Spleen (tissue), 11 donors: Measurements from ENCODE around the gene PDE8A. TPM values are rescaled to one million over a fixed set of nuclear protein-coding genes. Genes with fewer than 3 reads are reported as not detected.

Source experiments
- DNase-seq: peaks from one replicate; pipeline ENCODE4 v3.0.0-alpha.2; 2020
- H3K27ac ChIP-seq, 8 donors: fragments of 200-600 bp; sonication (generic) in 7 of 8; 1 replicate in 4 of 8; 2 replicates in 4 of 8; pipeline versions ENCODE4 v1.5.0 to v1.8.0; 2016 to 2021; ENCODE audit warnings: inconsistent platforms in 4 of 8, mild to moderate bottlenecking in 4 of 8, moderate library complexity in 1 of 8
- H3K27me3 ChIP-seq, 7 donors: fragments of 200-600 bp; sonication (generic) in 6 of 7; replicated peaks in 1 of 7; 1 replicate in 4 of 7; 2 replicates in 3 of 7; pipeline versions ENCODE4 v1.5.0 to v1.8.0; 2016 to 2021; ENCODE audit warnings: inconsistent platforms in 3 of 7, mild to moderate bottlenecking in 1 of 7
- H3K36me3 ChIP-seq, 6 donors: fragments of 200-600 bp; sonication (generic) in 5 of 6; 1 replicate in 4 of 6; 2 replicates in 2 of 6; pipeline versions ENCODE4 v1.5.0 to v1.8.0; 2016 to 2021; ENCODE audit warnings: inconsistent platforms in 2 of 6
- H3K4me1 ChIP-seq, 6 donors: fragments of 200-600 bp; sonication (generic) in 5 of 6; 1 replicate in 3 of 6; 2 replicates in 3 of 6; pipeline versions ENCODE4 v1.5.0 to v1.8.0; 2016 to 2021; ENCODE audit warnings: inconsistent platforms in 3 of 6
- H3K4me3 ChIP-seq, 8 donors: fragments of 200-600 bp; sonication (generic) in 7 of 8; 1 replicate in 4 of 8; 2 replicates in 4 of 8; pipeline versions ENCODE4 v1.5.0 to v1.8.0; 2016 to 2021; ENCODE audit warnings: inconsistent platforms in 4 of 8, mild to moderate bottlenecking in 4 of 8, moderate library complexity in 2 of 8
- H3K9me3 ChIP-seq, 8 donors: fragments of 200-600 bp; sonication (generic) in 7 of 8; 1 replicate in 4 of 8; 2 replicates in 4 of 8; pipeline versions ENCODE4 v1.5.0 to v1.8.0; 2016 to 2021; ENCODE audit warnings: inconsistent platforms in 4 of 8
- POLR2A ChIP-seq, 3 donors: fragments of 450-650 bp; IDR thresholded peaks; one replicate each; pipeline ENCODE4 v1.5.1; 2017; ENCODE audit warnings: antibody characterized with exemption in 3 of 3, mild to moderate bottlenecking in 1 of 3
- POLR2AphosphoS5 ChIP-seq, 3 donors: sonication (generic); formaldehyde crosslinking; IDR thresholded peaks; one replicate each; pipeline ENCODE4 v1.5.1; 2017; ENCODE audit warnings: antibody characterized with exemption in 3 of 3
- WGBS, 5 donors: extraction: QIAGEN DNeasy Blood & Tissue Kit in 3 of 5; methylation state at CpG; one replicate each; pipeline versions ENCODE4 v1.1.5 to v1.1.7; 2013 to 2018; 5-methylcytosine and 5-hydroxymethylcytosine counted together
- intact Hi-C: fragments of 100-400 bp; cut with DNase I; formaldehyde crosslinking; loops from one replicate; pipeline ENCODE4 v1.15.0; 2023; ENCODE audit warnings: low total_unique reads
- polyA plus RNA-seq, 3 donors: library from polyadenylated mRNA; stranded (reverse); fragments of 200-250 nt; gene quantifications; one replicate each; pipeline ENCODE4 v1.2.1, GENCODE V29; 2013
- total RNA-seq, 7 donors: library from RNA; depleted of rRNA in 3 of 7; stranded (reverse); fragments of >200 nt in 3 of 7; fragmentation: NEBNext Ultra II Directional in 4 of 7; extraction: Animal tissue kit (Norgen Biotek cat#: 25700) in 4 of 7; gene quantifications; one replicate each; pipeline versions ENCODE4 v1.1.0 to v1.2.1, GENCODE V29; 2016 to 2021
- TF ChIP-seq, protein P1 (sequence below), 11 experiments: fragments of 200-600 bp in 7 of 11; fragments of 450-650 bp in 4 of 11; sonication (generic) in 4 of 11; IDR thresholded peaks in 8 of 11; conservative IDR thresholded peaks in 3 of 11; 1 replicate in 7 of 11; 2 replicates in 4 of 11; pipeline versions ENCODE4 v1.4.0 to v1.8.0; 2016 to 2021; ENCODE audit warnings: antibody characterized with exemption in 11 of 11, inconsistent platforms in 4 of 11, mild to moderate bottlenecking in 1 of 11
- donor health status: healthy with polysubstance abuse.
- donor health status: DM: no; HTN: no; CAD: no; lungs with moderate emphysema.
- donor health status: DM: no; HTN: no; CAD: no.
- donor health status: Bipolar disorder and iron deficiency.
- donor health status: healthy.
- donor health status: DM: no; HTN: no; CAD: no.
- donor health status: DM: yes; HTN: yes; CAD: no.

Gene PDE8A
- total and polyA plus RNA-seq, 10 donors: 13.2 to 52.2 (median 30.6) TPM

DNA sequence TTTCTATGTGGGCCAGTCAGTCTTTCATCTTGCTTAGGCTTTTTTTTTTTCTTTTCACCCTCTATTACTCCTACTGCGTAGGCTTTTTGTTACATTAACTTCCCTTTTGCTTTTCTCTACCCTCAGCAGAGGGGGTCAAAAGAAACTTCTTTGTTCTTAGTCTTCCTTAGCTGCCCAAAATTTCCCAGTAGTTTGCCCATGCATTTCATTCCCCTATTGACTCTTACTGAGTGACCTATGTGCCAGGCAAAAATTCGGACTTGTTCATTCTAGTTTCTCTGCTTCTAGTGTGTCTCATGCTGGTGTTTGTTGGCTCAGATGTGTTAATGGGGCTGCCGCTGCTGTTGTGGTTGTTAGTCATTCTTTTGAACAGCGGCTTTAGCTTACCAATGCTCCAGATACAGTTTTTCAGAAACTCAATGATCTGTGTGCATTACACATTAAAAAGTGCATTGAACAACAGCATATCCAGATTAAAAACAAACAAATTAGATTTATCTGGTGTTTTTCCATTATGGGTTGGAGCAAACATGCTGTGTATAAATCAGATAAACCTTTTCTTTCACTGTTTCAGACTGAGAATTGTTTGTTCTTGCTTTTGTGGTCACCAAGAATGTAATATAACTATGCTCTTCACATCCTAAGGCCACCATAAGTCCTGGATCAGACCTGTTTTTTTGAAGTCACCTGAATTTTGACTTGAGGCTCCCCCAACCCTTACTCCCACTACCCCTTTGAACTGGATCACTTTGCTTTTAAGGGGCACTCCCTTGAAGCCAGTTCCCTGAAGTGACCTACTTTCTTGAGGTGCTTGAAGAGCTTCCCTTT lies 43.1 kb downstream of the PDE8A start:
- Histone ChIP-seq H3K27ac (no peak overlapping the region), H3K4me1 (peaks cover 6 to 60% (median 31%) of the 10 kb centered on the region in 6 donors)

DNA sequence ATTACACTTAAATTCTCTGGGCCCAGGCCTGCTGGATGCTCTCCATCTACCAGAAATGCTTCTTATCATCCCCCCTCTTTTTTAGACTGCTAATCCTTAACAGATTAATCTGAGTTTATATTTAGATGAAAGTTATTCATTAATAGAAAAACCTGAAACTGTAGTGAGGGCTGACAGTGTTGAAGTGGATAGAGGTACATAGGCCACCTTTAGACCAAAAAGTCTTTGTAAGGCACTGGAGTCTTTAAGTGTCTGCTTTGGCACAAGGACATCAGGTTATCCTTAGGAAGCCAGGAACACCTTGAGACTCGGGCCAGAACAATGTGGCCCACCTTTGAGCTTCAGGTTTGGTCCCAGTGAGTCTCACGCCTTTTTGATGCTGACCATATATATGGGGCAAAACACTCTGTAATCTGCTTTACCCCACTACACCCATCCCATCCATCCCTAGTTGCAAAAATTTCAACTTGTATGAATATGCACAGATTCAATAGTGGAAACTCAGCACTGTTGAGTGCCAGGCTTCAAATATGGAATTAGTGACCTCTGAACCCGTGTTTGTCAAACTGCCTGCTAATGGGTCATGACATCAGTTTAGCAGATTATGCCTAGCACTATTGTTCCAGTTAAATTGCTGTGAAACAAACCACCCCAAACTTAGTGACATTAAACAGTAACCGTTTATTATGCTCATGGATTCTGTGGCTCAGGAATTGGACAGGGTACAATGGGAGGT lies 44.0 kb downstream of the PDE8A start:
- H3K36me3 ChIP-seq: no peaks in the 10 kb centered on the region
- peaks cover 11 to 65% (median 41%) of the 10 kb centered on the region in 6 donors for H3K4me1 ChIP-seq
- 73 to 86% (median 81%) methylated on average over 4 of the region's 4 CpGs for WGBS, 5 donors
- H3K9me3 ChIP-seq: no peaks in the 10 kb centered on the region
- no peak for DNase-seq
- TF ChIP-seq POLR2A (IDR thresholded peaks at IDR 0.05) (no peak), POLR2AphosphoS5 (IDR thresholded peaks at IDR 0.05) (no peak)
- TF ChIP-seq, protein P1, sequence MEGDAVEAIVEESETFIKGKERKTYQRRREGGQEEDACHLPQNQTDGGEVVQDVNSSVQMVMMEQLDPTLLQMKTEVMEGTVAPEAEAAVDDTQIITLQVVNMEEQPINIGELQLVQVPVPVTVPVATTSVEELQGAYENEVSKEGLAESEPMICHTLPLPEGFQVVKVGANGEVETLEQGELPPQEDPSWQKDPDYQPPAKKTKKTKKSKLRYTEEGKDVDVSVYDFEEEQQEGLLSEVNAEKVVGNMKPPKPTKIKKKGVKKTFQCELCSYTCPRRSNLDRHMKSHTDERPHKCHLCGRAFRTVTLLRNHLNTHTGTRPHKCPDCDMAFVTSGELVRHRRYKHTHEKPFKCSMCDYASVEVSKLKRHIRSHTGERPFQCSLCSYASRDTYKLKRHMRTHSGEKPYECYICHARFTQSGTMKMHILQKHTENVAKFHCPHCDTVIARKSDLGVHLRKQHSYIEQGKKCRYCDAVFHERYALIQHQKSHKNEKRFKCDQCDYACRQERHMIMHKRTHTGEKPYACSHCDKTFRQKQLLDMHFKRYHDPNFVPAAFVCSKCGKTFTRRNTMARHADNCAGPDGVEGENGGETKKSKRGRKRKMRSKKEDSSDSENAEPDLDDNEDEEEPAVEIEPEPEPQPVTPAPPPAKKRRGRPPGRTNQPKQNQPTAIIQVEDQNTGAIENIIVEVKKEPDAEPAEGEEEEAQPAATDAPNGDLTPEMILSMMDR (IDR thresholded peaks at IDR 0.05 in 8 of 11, conservative IDR thresholded peaks at IDR 0.05 in 3 of 11): no peak
- no peak overlapping the region for H3K27ac ChIP-seq
- no peaks in the 10 kb centered on the region for H3K27me3 ChIP-seq
- intact Hi-C loops: no loop called here
- no peak overlapping the region for H3K4me3 ChIP-seq

More for the DNA sequence above, 43.1 kb downstream of the PDE8A start:
- intact Hi-C loops: no loop called here
- Histone ChIP-seq H3K36me3 (no peaks in the 10 kb centered on the region), H3K4me3 (no peak overlapping the region), H3K9me3 (no peaks in the 10 kb centered on the region), H3K27me3 (no peaks in the 10 kb centered on the region)
- WGBS, 5 donors: 72 to 80% (median 79%) methylated on average over 4 of the region's 4 CpGs
- TF ChIP-seq, protein P1 (IDR thresholded peaks at IDR 0.05 in 8 of 11, conservative IDR thresholded peaks at IDR 0.05 in 3 of 11): no peak
- TF ChIP-seq POLR2AphosphoS5 (IDR thresholded peaks at IDR 0.05) (no peak), POLR2A (IDR thresholded peaks at IDR 0.05) (no peak)
- DNase-seq: no peak

DNA sequence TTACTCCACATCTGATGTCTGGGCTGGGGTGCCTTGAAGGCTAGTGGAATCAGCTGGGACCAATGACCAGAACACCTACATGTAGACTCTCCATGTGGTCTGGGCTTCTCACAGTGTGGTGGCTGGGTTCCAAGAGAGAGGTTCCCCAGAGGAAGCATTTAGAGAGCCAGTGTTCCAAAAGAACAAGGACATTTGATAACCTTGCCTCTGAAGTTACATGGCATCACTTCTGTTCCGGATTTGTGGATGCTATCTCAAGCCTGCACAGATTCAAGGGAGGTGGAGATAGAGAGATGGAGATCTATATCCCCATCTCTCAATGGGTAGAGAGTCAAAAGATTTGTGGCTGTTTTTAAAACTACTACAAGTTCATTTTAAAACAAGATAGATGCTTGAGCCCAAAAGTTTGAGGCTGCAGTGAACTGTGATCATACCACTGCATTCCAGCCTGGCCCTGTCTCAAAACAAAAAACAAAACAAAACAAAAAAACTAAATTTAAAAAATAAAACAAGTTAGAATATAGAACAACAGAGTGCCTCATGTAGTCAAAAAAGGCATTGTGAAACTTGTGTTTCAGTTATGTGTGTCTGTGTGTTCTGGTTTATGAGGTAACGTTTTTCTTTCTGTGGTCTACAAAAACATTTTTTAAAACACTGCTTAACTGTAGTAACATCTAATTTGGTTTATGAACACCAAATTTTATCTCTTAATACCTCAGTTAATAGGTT lies 44.8 kb downstream of the PDE8A start:
- intact Hi-C loops: no loop called here
- WGBS, 5 donors: 50 to 73% (median 59%) methylated on average over 2 of the region's 2 CpGs
- H3K27ac ChIP-seq: no peak overlapping the region

More for the DNA sequence above, 44.8 kb downstream of the PDE8A start:
- Histone ChIP-seq H3K4me3 (no peak overlapping the region), H3K4me1 (peaks cover 11 to 73% (median 45%) of the 10 kb centered on the region in 6 donors), H3K27me3 (no peaks in the 10 kb centered on the region), H3K9me3 (no peaks in the 10 kb centered on the region), H3K36me3 (no peaks in the 10 kb centered on the region)
- TF ChIP-seq, protein P1 (IDR thresholded peaks at IDR 0.05 in 8 of 11, conservative IDR thresholded peaks at IDR 0.05 in 3 of 11): no peak
- TF ChIP-seq POLR2A (IDR thresholded peaks at IDR 0.05) (no peak), POLR2AphosphoS5 (IDR thresholded peaks at IDR 0.05) (no peak)
- DNase-seq: no peak
